Astrocyte (in vitro differentiated cells and primary cell): ENCODE data around the gene MSRB3. TPM values are rescaled to one million over a fixed set of nuclear protein-coding genes. Genes with fewer than 3 reads are reported as not detected.

Source experiments
- DNase-seq: peaks from one replicate; pipeline ENCODE4 v3.0.0-alpha.2; 2010; ENCODE audit warnings: low read depth
- FAIRE-seq: peaks from 2 replicates; lab custom pipeline; 2011; peaks lifted over from hg19 to GRCh38; lab: Jason Lieb, UNC
- H2AFZ ChIP-seq: 2 replicates; pipeline ENCODE4 v1.6.0; 2012; ENCODE audit warnings: low read depth, low read length, inconsistent platforms
- H3K27ac ChIP-seq: 2 replicates; pipeline ENCODE4 v1.5.1; 2011; ENCODE audit warnings: low read depth, low read length, inconsistent platforms
- H3K27me3 ChIP-seq: 2 replicates; pipeline ENCODE4 v1.6.0; 2011; ENCODE audit warnings: low read length, inconsistent platforms; ENCODE audit not compliant: insufficient read depth
- H3K36me3 ChIP-seq: 2 replicates; pipeline ENCODE4 v1.5.1; 2011; ENCODE audit warnings: low read length, inconsistent platforms; ENCODE audit not compliant: insufficient read depth
- H3K4me1 ChIP-seq: 2 replicates; pipeline ENCODE4 v1.5.1; 2011; ENCODE audit warnings: low read length, inconsistent platforms; ENCODE audit not compliant: insufficient read depth
- H3K4me2 ChIP-seq: 2 replicates; pipeline ENCODE4 v1.6.0; 2012; ENCODE audit warnings: low read length, inconsistent platforms
- H3K4me3 ChIP-seq: 2 replicates; pipeline ENCODE4 v1.5.1; 2011; ENCODE audit warnings: low read depth, mild to moderate bottlenecking, low read length, inconsistent platforms; ENCODE audit not compliant: insufficient read depth
- H3K79me2 ChIP-seq: 2 replicates; pipeline ENCODE4 v1.6.0; 2012; ENCODE audit warnings: mild to moderate bottlenecking, low read length, inconsistent platforms; ENCODE audit not compliant: insufficient read depth
- H3K9ac ChIP-seq: 2 replicates; pipeline ENCODE4 v1.6.0; 2012; ENCODE audit warnings: mild to moderate bottlenecking, low read length, inconsistent platforms
- H3K9me3 ChIP-seq: 2 replicates; pipeline ENCODE4 v1.5.1; 2012; ENCODE audit warnings: low read depth, mild to moderate bottlenecking, low read length, inconsistent platforms; ENCODE audit not compliant: insufficient read depth
- H4K20me1 ChIP-seq: 2 replicates; pipeline ENCODE4 v1.6.0; 2012; ENCODE audit warnings: low read length, inconsistent platforms; ENCODE audit not compliant: insufficient read depth
- H3K27ac Mint-ChIP-seq: one replicate; pipeline ENCODE4 v1.8.0; 2021; ENCODE audit warnings: mild to moderate bottlenecking, mixed read lengths; ENCODE audit not compliant: unreplicated experiment
- H3K27me3 Mint-ChIP-seq: one replicate; pipeline ENCODE4 v1.8.0; 2021; ENCODE audit warnings: low read depth, mixed read lengths; ENCODE audit not compliant: unreplicated experiment
- H3K36me3 Mint-ChIP-seq: one replicate; pipeline ENCODE4 v1.8.0; 2021; ENCODE audit warnings: low read depth, mixed read lengths; ENCODE audit not compliant: unreplicated experiment
- H3K4me1 Mint-ChIP-seq: one replicate; pipeline ENCODE4 v1.8.0; 2021; ENCODE audit warnings: low read depth, mixed read lengths; ENCODE audit not compliant: unreplicated experiment
- H3K4me3 Mint-ChIP-seq: one replicate; pipeline ENCODE4 v1.8.0; 2021; ENCODE audit warnings: mild to moderate bottlenecking, moderate library complexity, mixed read lengths; ENCODE audit not compliant: unreplicated experiment
- H3K9me3 Mint-ChIP-seq: one replicate; pipeline ENCODE4 v1.8.0; 2021; ENCODE audit warnings: mild to moderate bottlenecking, mixed read lengths; ENCODE audit not compliant: unreplicated experiment
- CTCF ChIP-seq: IDR thresholded peaks from 2 replicates; pipeline ENCODE4 v1.5.1; 2011; ENCODE audit warnings: low read depth, mild to moderate bottlenecking, inconsistent platforms, low read length, moderate library complexity; ENCODE audit not compliant: insufficient read depth
- EZH2 ChIP-seq: IDR thresholded peaks from 2 replicates; pipeline ENCODE4 v1.6.1; 2012; ENCODE audit warnings: mild to moderate bottlenecking, low read length, inconsistent platforms; ENCODE audit not compliant: insufficient read depth
- total RNA-seq: library from RNA; stranded (reverse); gene quantifications from 2 replicates; pipeline ENCODE4 v1.2.1, GENCODE V29; 2021

MSRB3 gene
- total RNA-seq, 1 donor from 2014 or later: 73.0 TPM

GRCh38 chr12:65427646-65428045, 149.2 kb downstream of the MSRB3 start:
- H3K9me3 ChIP-seq: no peaks in the 10 kb centered on the region
- DNase-seq (no peak), FAIRE-seq (no peak)
- no peak for TF ChIP-seq EZH2
- no peak for TF ChIP-seq CTCF
- H3K27me3 ChIP-seq: no peaks in the 10 kb centered on the region
- Mint-ChIP-seq H3K27me3 (no peaks in the 10 kb centered on the region), H3K27ac (no peak overlapping the region), H3K36me3 (peaks cover 12% of the 10 kb centered on the region), H3K4me1 (peaks cover 48% of the 10 kb centered on the region), H3K9me3 (no peaks in the 10 kb centered on the region), H3K4me3 (no peak overlapping the region)
- H3K36me3 ChIP-seq: no peaks in the 10 kb centered on the region
- H3K79me2 ChIP-seq: peaks cover 7% of the 10 kb centered on the region
- H2AFZ ChIP-seq: no peak overlapping the region
- H3K4me3 ChIP-seq: no peak overlapping the region
- H4K20me1 ChIP-seq: no peaks in the 10 kb centered on the region
- H3K9ac ChIP-seq: no peak overlapping the region
- peaks cover 29% of the 10 kb centered on the region for H3K4me1 ChIP-seq
- no peak overlapping the region for H3K4me2 ChIP-seq
- H3K27ac ChIP-seq: no peak overlapping the region

- Histone ChIP-seq H3K4me1 (peaks cover 31% of the 10 kb centered on the region), H3K27ac (peak overlapping the region; percentile 59), H3K9me3 (no peaks in the 10 kb centered on the region), H3K36me3 (no peaks in the 10 kb centered on the region), H4K20me1 (no peaks in the 10 kb centered on the region), H3K4me3 (no peak overlapping the region), H3K79me2 (peaks cover 4% of the 10 kb centered on the region), H3K27me3 (no peaks in the 10 kb centered on the region), H3K4me2 (peak overlapping the region; percentile 55), H3K9ac (peak overlapping the region; percentile 46), H2AFZ (no peak overlapping the region)
- TF ChIP-seq CTCF: no peak
- no peak for TF ChIP-seq EZH2
- H3K4me1 Mint-ChIP-seq: peaks cover 52% of the 10 kb centered on the region
- H3K36me3 Mint-ChIP-seq: no peaks in the 10 kb centered on the region
- no peak overlapping the region for H3K27ac Mint-ChIP-seq
- peak; percentile 72 for FAIRE-seq
- no peaks in the 10 kb centered on the region for H3K9me3 Mint-ChIP-seq
- no peak overlapping the region for H3K4me3 Mint-ChIP-seq
- no peaks in the 10 kb centered on the region for H3K27me3 Mint-ChIP-seq
- no peak for DNase-seq
Measured at GRCh38 chr12:65430006-65430405, 151.5 kb downstream of the MSRB3 start.

- peak; percentile 85 for DNase-seq
- Histone ChIP-seq H4K20me1 (no peaks in the 10 kb centered on the region), H3K9me3 (no peaks in the 10 kb centered on the region), H2AFZ (no peak overlapping the region), H3K4me2 (peak overlapping the region; percentile 55), H3K36me3 (no peaks in the 10 kb centered on the region), H3K27me3 (no peaks in the 10 kb centered on the region), H3K4me1 (peaks cover 31% of the 10 kb centered on the region), H3K4me3 (no peak overlapping the region), H3K79me2 (peaks cover 4% of the 10 kb centered on the region), H3K9ac (peak overlapping the region; percentile 34), H3K27ac (peak overlapping the region; percentile 59)
- TF ChIP-seq CTCF: no peak
- TF ChIP-seq EZH2: no peak
- Mint-ChIP-seq H3K27me3 (no peaks in the 10 kb centered on the region), H3K27ac (peak overlapping the region; percentile 94), H3K4me3 (peak overlapping the region; percentile 51), H3K4me1 (peaks cover 52% of the 10 kb centered on the region), H3K36me3 (no peaks in the 10 kb centered on the region), H3K9me3 (no peaks in the 10 kb centered on the region)
- FAIRE-seq: peak; percentile 99
Measured at GRCh38 chr12:65430571-65431306, 152.3 kb downstream of the MSRB3 start.
